Measurements from ENCODE around the gene TWIST2. TPM values are rescaled to one million over a fixed set of nuclear protein-coding genes. Genes with fewer than 3 reads are reported as not detected.

Gene TWIST2
- total and polyA plus RNA-seq, 9 donors, result 14.2 to 104 (median 32.7) TPM

DNA sequence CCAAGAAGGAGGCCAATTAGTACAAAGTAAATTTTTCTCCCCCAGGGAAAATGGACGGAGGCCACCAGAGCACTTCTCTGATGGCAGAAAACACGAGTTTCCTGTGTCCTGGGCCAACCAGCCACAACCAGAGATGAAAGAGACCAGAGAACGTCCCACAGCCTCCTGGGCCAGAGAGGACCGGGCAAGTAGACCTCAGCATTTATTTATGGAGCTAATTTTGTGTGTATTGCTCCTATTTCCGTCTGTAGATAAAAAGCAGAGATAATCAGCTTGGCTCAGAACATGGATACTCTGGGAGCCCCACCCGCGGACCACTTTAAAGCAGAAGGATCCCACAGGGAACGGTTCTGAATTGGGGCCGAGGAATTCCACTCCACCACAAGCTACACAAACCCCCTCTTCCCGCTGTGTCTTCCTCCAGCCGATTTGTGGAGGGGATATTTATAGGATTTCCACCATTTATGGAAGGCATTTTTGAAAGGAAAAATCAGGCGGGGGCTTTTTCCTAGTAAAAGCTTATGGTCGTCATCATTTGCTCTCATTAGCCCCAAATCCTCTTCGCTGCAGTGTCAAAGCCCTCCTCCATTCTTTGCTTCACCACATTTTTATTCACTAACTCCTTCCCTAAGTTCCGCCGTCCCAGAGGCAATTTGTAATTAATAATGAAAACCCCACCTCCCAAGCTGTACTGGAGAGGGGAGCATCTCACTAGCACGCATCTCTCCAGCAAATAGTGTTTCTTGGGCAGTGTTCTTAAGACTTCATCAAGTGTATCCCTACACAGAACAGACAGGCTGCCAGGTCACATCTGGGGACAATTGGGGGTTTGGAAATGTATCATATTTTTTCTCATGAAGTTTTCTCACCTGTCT is 43.7 kb upstream of the TWIST2 start:
- no peak for DNase-seq
- intact Hi-C loops (cut with DNase I), result no loop called here
- Histone ChIP-seq H3K27ac (no peak overlapping the region), H3K9me3 (no peaks in the 10 kb centered on the region), H3K4me1 (ENCODE audit: insufficient read depth) (no peaks in the 10 kb centered on the region), H3K4me3 (no peak overlapping the region), H3K36me3 (no peaks in the 10 kb centered on the region), H3K27me3 (no peaks in the 10 kb centered on the region)
- 65 to 70% (median 67%) methylated on average over 17 of the region's 17 CpGs for WGBS, 3 donors
- TF ChIP-seq EP300 (IDR thresholded peaks at IDR 0.05), result no peak
- TF ChIP-seq POLR2A (IDR thresholded peaks at IDR 0.05), result no peak
- TF ChIP-seq, protein P1, sequence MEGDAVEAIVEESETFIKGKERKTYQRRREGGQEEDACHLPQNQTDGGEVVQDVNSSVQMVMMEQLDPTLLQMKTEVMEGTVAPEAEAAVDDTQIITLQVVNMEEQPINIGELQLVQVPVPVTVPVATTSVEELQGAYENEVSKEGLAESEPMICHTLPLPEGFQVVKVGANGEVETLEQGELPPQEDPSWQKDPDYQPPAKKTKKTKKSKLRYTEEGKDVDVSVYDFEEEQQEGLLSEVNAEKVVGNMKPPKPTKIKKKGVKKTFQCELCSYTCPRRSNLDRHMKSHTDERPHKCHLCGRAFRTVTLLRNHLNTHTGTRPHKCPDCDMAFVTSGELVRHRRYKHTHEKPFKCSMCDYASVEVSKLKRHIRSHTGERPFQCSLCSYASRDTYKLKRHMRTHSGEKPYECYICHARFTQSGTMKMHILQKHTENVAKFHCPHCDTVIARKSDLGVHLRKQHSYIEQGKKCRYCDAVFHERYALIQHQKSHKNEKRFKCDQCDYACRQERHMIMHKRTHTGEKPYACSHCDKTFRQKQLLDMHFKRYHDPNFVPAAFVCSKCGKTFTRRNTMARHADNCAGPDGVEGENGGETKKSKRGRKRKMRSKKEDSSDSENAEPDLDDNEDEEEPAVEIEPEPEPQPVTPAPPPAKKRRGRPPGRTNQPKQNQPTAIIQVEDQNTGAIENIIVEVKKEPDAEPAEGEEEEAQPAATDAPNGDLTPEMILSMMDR (IDR thresholded peaks at IDR 0.05), result no peak

DNA sequence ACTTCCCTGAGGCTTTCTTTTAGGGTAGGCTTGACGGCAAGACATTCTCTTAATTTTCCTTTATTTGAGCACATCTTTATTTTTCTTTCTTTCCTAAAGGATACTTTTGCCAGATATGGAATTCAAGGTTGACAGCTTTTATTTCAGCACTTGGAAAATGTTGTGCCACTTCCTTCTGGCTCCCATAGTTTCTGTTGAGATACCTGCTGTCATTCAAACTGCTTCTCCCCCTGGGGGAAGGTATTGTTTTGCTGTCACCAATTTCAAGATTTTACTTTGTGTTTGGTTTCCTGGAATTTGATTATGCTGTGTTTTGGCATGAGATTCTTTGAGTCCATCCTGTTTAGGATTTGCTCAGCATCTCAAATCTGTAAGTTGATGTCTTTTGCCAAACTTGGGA is 39.1 kb upstream of the TWIST2 start:
- H3K27me3 ChIP-seq, result no peaks in the 10 kb centered on the region
- no peaks in the 10 kb centered on the region for H3K4me1 ChIP-seq (ENCODE audit: insufficient read depth)
- no peak for DNase-seq
- H3K9me3 ChIP-seq, result no peaks in the 10 kb centered on the region
- WGBS, 3 donors, result 81 to 94% (median 91%) methylated on average over 1 of the region's 1 CpG
- no peak for TF ChIP-seq POLR2A (IDR thresholded peaks at IDR 0.05)
- TF ChIP-seq, protein P1 (IDR thresholded peaks at IDR 0.05), result no peak
- no peak for TF ChIP-seq EP300 (IDR thresholded peaks at IDR 0.05)
- H3K27ac ChIP-seq, result no peak overlapping the region
- H3K4me3 ChIP-seq, result no peak overlapping the region
- no peaks in the 10 kb centered on the region for H3K36me3 ChIP-seq
- intact Hi-C loops (cut with DNase I), result no loop called here

DNA sequence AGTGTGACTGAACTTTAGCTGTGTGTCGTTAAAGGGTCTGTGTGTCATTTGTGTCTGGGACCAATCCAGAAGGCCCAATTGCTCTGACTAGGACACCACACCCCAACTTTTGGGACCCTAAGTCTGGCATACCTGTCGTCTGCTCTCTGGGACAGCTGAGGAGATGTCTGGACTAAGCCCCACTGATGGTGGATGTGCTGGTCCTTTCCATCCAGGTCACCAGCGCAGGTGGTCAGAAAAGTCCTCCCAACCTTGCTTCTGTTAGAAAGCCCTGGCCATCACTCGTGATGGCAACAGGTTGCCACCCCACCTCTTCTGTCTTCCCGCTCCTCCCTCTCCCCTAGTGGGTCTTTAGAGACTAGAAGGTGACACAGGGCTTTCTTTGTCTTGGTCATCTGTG is 37.6 kb upstream of the TWIST2 start:
- Histone ChIP-seq H3K4me3 (no peak overlapping the region), H3K27me3 (no peaks in the 10 kb centered on the region), H3K9me3 (no peaks in the 10 kb centered on the region), H3K36me3 (no peaks in the 10 kb centered on the region), H3K4me1 (ENCODE audit: insufficient read depth) (no peaks in the 10 kb centered on the region), H3K27ac (no peak overlapping the region)
- DNase-seq, result no peak
- TF ChIP-seq EP300 (IDR thresholded peaks at IDR 0.05), result no peak
- TF ChIP-seq POLR2A (IDR thresholded peaks at IDR 0.05), result no peak
- TF ChIP-seq, protein P1 (IDR thresholded peaks at IDR 0.05), result no peak
- intact Hi-C loops (cut with DNase I), result no loop called here
- 90 to 94% (median 92%) methylated on average over 5 of the region's 5 CpGs for WGBS, 3 donors

DNA sequence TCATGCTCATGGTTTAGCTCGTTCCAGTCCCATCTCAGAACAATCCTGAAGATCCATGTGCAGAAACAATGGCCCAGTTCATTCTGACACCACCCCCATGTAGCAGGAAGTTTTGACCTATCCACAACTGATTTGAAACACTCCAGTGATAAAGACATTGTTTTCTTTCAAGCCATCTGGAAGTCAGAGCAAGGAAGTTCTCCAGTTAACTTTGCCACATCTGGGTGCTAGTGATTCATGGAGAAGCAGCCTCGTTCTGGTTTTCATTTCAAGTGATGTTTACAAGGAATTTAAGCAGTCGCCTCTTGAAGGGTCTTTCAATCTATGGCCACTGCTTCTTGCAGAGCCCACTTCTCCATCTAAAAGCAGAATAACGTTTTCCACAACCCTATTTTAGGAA is 36.6 kb upstream of the TWIST2 start:
- H3K36me3 ChIP-seq, result no peaks in the 10 kb centered on the region
- no peaks in the 10 kb centered on the region for H3K9me3 ChIP-seq
- no peaks in the 10 kb centered on the region for H3K4me1 ChIP-seq (ENCODE audit: insufficient read depth)
- no peaks in the 10 kb centered on the region for H3K27me3 ChIP-seq
- intact Hi-C loops (cut with DNase I), result no loop called here
- no peak overlapping the region for H3K27ac ChIP-seq
- 24 to 43% (median 40%) methylated on average over 4 of the region's 4 CpGs for WGBS, 3 donors
- TF ChIP-seq POLR2A (IDR thresholded peaks at IDR 0.05) (no peak), EP300 (IDR thresholded peaks at IDR 0.05) (no peak)
- TF ChIP-seq, protein P1 (IDR thresholded peaks at IDR 0.05), result no peak
- no peak for DNase-seq
- no peak overlapping the region for H3K4me3 ChIP-seq
